Endothelial cell of umbilical vein (primary cell): ENCODE data around the gene ZDHHC18. TPM values are rescaled to one million over a fixed set of nuclear protein-coding genes. Genes with fewer than 3 reads are reported as not detected.

Source experiments
- BruUV-seq: library from RNA; stranded (reverse); fragments of 400-500 nt; replicated peaks from 2 replicates; lab custom pipeline; 2021; lab: Mats Ljungman, UMichigan
- CTCF ChIA-PET: fragments of 300-600, 350-600 bp; sonication (Branson Sonifier 250); formaldehyde crosslinking; loops from one replicate; lab custom pipeline; 2021; ENCODE audit warnings: antibody characterized with exemption, inconsistent platforms; lab: Charles Lee
- POLR2A ChIA-PET: fragments of 300-600, 350-600 bp; sonication (Branson Sonifier 250); formaldehyde crosslinking; loops from one replicate; lab custom pipeline; 2021; ENCODE audit warnings: antibody characterized with exemption, inconsistent platforms; lab: Charles Lee
- DNase-seq: peaks from one replicate; pipeline ENCODE4 v3.0.0-alpha.2; 2011; ENCODE audit warnings: low read depth, low spot score
- FAIRE-seq: peaks from 2 replicates; lab custom pipeline; 2011; peaks lifted over from hg19 to GRCh38; lab: Jason Lieb, UNC
- H2AFZ ChIP-seq: 2 replicates; pipeline ENCODE4 v1.6.0; 2012; ENCODE audit warnings: low read depth, low read length, control low read depth, inconsistent platforms
- H3K27ac ChIP-seq: 2 replicates; pipeline ENCODE4 v1.5.1; 2011; ENCODE audit warnings: low read depth, mild to moderate bottlenecking, control low read depth, low read length, moderate library complexity; ENCODE audit not compliant: insufficient read depth
- H3K27me3 ChIP-seq, 2 experiments: 2 replicates each; pipeline versions ENCODE4 v1.6.0 to v1.6.1; 2011; ENCODE audit warnings: low read length in 2 of 2, mixed read lengths in 1 of 2; ENCODE audit not compliant: control insufficient read depth in 2 of 2, insufficient read depth in 2 of 2
- H3K36me3 ChIP-seq, 2 experiments: 2 replicates in 1 of 2; 3 replicates in 1 of 2; pipeline ENCODE4 v1.5.1; 2011; ENCODE audit warnings: low read length in 2 of 2, mild to moderate bottlenecking in 1 of 2, moderate library complexity in 1 of 2; ENCODE audit not compliant: control insufficient read depth in 2 of 2, insufficient read depth in 2 of 2; ENCODE audit errors: extremely low read depth in 1 of 2
- H3K4me1 ChIP-seq: 3 replicates; pipeline ENCODE4 v1.5.1; 2011; ENCODE audit warnings: mild to moderate bottlenecking, low read length; ENCODE audit not compliant: control insufficient read depth, insufficient read depth; ENCODE audit errors: extremely low read depth
- H3K4me2 ChIP-seq: 2 replicates; pipeline ENCODE4 v1.6.1; 2011; ENCODE audit warnings: low read length, control low read depth, mixed read lengths; ENCODE audit not compliant: insufficient read depth
- H3K4me3 ChIP-seq, 3 experiments: fragments of 200-600 bp in 1 of 3; sonication (generic), shearing (Covaris generic) in 1 of 3; replicated peaks in 1 of 3; 2 replicates each; pipeline ENCODE4 v1.5.1; 2011 to 2016; ENCODE audit warnings: control low read depth in 3 of 3, low read length in 3 of 3, mild to moderate bottlenecking in 2 of 3, inconsistent platforms in 1 of 3, low read depth in 1 of 3, moderate library complexity in 1 of 3; ENCODE audit not compliant: insufficient read depth in 1 of 3
- H3K79me2 ChIP-seq: 2 replicates; pipeline ENCODE4 v1.6.0; 2012; ENCODE audit warnings: low read length, inconsistent platforms; ENCODE audit not compliant: control insufficient read depth, insufficient read depth
- H3K9ac ChIP-seq: replicated peaks from 2 replicates; pipeline ENCODE3; 2011; ENCODE audit warnings: low read length, control low read depth; ENCODE audit not compliant: insufficient read depth; ENCODE audit errors: extremely low read depth
- H3K9me1 ChIP-seq: replicated peaks from 3 replicates; pipeline ENCODE4 v1.6.0; 2011; ENCODE audit warnings: mild to moderate bottlenecking, low read length; ENCODE audit not compliant: control insufficient read depth, insufficient read depth; ENCODE audit errors: extremely low read depth
- H3K9me3 ChIP-seq: replicated peaks from 2 replicates; pipeline ENCODE4 v1.5.1; 2012; ENCODE audit warnings: low read length, inconsistent platforms; ENCODE audit not compliant: control insufficient read depth, insufficient read depth
- H4K20me1 ChIP-seq: replicated peaks from 2 replicates; pipeline ENCODE3; 2011; ENCODE audit warnings: mild to moderate bottlenecking, low read length; ENCODE audit not compliant: control insufficient read depth, insufficient read depth; ENCODE audit errors: extremely low read depth
- GATA2 ChIP-seq: IDR thresholded peaks from 2 replicates; pipeline ENCODE4 v1.7.0; 2011; ENCODE audit warnings: low read depth, mild to moderate bottlenecking, moderate library complexity, mixed read lengths, low read length; ENCODE audit not compliant: insufficient read length, insufficient read depth
- POLR2A ChIP-seq: IDR thresholded peaks from 2 replicates; pipeline ENCODE4 v1.6.1; 2012; ENCODE audit warnings: low read depth, mild to moderate bottlenecking, control low read depth, low read length
- POLR2AphosphoS5 ChIP-seq: IDR thresholded peaks from 2 replicates; pipeline ENCODE4 v1.6.1; 2012; ENCODE audit warnings: low read depth, mild to moderate bottlenecking, control low read depth, low read length, moderate library complexity; ENCODE audit not compliant: insufficient read depth
- dilution Hi-C: fragments of 300-500 bp; cut with MboI; formaldehyde crosslinking; loops from one replicate; pipeline ENCODE4 v1.15.0; 2019; ENCODE audit warnings: low sequenced_read_pairs; ENCODE audit not compliant: extremely low pct_ligation_motif_present
- intact Hi-C: fragments of 100-400 bp; cut with micrococcal nuclease; formaldehyde crosslinking; loops from one replicate; pipeline ENCODE4 v1.10.0; 2022
- polyA plus RNA-seq, 4 experiments: library from polyadenylated mRNA; depleted of rRNA in 3 of 4; stranded (reverse) in 3 of 4; unstranded in 1 of 4; fragments of >200 nt; gene quantifications; 2 replicates each; pipeline versions ENCODE4 v1.2.1 to v1.2.3, GENCODE V29; 2011 to 2012; ENCODE audit warnings: missing spikeins in 1 of 4
- total RNA-seq: library from RNA; stranded (reverse); gene quantifications from 2 replicates; pipeline ENCODE4 v1.2.3, GENCODE V29; 2021
- TF ChIP-seq, protein P1 (sequence below), 2 donors: IDR thresholded peaks; 1 replicate in 1 of 2; 2 replicates in 1 of 2; pipeline ENCODE4 v1.5.1; 2011; ENCODE audit warnings: low read length in 2 of 2, mild to moderate bottlenecking in 2 of 2, moderate library complexity in 2 of 2, control low read depth in 1 of 2, inconsistent platforms in 1 of 2, low read depth in 1 of 2; ENCODE audit not compliant: insufficient read depth in 1 of 2; ENCODE audit errors: extremely low read depth in 1 of 2

ZDHHC18 gene
- total and polyA plus RNA-seq, 2 donors (not counting 3 experiments of a cell fraction or from before 2014, with no cell fraction given): 25.2 to 48.2 TPM

DNA sequence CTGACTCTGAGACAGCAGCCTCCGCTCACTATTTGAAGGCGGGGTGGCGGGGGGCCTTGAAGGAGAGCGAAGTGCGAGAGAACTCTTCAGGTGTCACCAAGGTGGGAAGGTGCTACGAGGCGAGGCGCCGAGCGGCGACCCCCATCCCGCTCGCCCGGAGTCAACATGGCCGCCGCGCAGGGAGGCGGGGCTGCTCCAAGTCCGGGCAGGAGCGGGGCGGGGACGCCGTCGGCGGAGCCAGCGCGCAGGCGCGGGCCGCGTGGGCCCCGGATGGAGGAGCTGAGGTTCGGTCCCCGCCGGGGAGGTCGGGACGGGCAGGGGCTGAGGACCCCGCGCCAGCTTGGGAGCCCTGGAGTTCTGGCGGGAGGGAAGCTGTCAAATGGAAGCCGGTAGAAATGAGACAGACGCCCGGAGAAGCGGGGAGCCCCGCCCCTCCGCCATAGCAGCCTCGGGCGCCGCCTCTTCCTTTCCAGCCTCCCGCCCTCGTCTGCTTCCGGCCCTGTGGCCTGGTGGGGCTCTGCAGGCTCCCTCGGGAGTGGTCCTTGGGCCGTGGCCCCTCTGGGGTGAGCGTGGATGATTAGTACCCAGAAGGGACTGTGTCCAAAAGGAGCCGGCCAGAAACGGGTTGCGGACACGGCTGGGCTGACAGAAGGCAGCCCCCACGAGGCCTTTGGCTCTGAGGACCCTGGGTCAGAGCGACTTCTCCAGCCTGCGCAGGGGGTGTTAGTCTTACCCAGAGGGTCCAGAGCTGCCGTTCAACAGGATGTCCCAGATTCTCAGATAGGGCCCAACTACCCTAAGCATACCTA is 38.6 kb upstream of the ZDHHC18 start, which contains the start of gene PIGV:
TSS of gene PIGV (plus strand) at position 245 of the 809 bp plus-strand sequence. CDS start 2,866 bp downstream, outside the sequence.
- dilution Hi-C loops: loop anchor here (5.0 kb wide), 1 partner anchor 86 kb away; no protein-coding TSS in a partner anchor

More for the DNA sequence above, 38.6 kb upstream of the ZDHHC18 start, which contains the start of gene PIGV:
- ChIA-PET POLR2A (interaction anchor here (0.6 to 1.0 kb wide), 3 partner anchors 64 to 272 kb away, joined by 3 to 9 read pairs (median 4); no protein-coding TSS in a partner anchor), CTCF (interaction anchor here (0.6 to 9.4 kb wide), 34 partner anchors 9 to 751 kb away, joined by 3 to 428 read pairs (median 8); partner anchors contain the start of gene ARID1A)
- TF ChIP-seq POLR2A (peak; percentile 91), POLR2AphosphoS5 (peak; percentile 88), GATA2 (no peak)
- TF ChIP-seq, protein P1, sequence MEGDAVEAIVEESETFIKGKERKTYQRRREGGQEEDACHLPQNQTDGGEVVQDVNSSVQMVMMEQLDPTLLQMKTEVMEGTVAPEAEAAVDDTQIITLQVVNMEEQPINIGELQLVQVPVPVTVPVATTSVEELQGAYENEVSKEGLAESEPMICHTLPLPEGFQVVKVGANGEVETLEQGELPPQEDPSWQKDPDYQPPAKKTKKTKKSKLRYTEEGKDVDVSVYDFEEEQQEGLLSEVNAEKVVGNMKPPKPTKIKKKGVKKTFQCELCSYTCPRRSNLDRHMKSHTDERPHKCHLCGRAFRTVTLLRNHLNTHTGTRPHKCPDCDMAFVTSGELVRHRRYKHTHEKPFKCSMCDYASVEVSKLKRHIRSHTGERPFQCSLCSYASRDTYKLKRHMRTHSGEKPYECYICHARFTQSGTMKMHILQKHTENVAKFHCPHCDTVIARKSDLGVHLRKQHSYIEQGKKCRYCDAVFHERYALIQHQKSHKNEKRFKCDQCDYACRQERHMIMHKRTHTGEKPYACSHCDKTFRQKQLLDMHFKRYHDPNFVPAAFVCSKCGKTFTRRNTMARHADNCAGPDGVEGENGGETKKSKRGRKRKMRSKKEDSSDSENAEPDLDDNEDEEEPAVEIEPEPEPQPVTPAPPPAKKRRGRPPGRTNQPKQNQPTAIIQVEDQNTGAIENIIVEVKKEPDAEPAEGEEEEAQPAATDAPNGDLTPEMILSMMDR (IDR thresholded peaks at IDR 0.05; ENCODE audit: extremely low read depth in 1 of 2, insufficient read depth in 1 of 2, low read depth in 1 of 2, low read length in 2 of 2): peak in 1 of 2 donors; percentile 23
- FAIRE-seq (peak; percentile 63), DNase-seq (peak; percentile 90)
- H4K20me1 ChIP-seq: no peaks in the 10 kb centered on the region
- H3K9ac ChIP-seq: peak within 1 kb of the TSS; percentile 85
- H3K9me1 ChIP-seq: no peaks in the 10 kb centered on the region
- H3K79me2 ChIP-seq: no peaks in the 10 kb centered on the region
- no TSS peak for BruUV-seq
- peak within 1 kb of the TSS; percentile 84 for H3K4me2 ChIP-seq
- H3K27me3 ChIP-seq: no peaks in the 10 kb centered on the region
- peaks cover 48% of the 10 kb centered on the region for H3K4me1 ChIP-seq
- intact Hi-C loops: loop anchor here (2.0 kb wide), 1 partner anchor 287 kb away; no protein-coding TSS in a partner anchor
- no peaks in the 10 kb centered on the region for H3K9me3 ChIP-seq
- H3K27ac ChIP-seq: peak within 1 kb of the TSS; percentile 69
- H2AFZ ChIP-seq: peak within 1 kb of the TSS; percentile 63
- H3K4me3 ChIP-seq: peak within 1 kb of the TSS; percentile 51 to 76 (median 52)
- no peaks in the 10 kb centered on the region for H3K36me3 ChIP-seq
